ENCODE measurements around the gene DMRTC2. TPM values are rescaled to one million over a fixed set of nuclear protein-coding genes. Genes with fewer than 3 reads are reported as not detected.
A peak's percentile ranks its signal among the peaks of the same experiment; 100 is the strongest.

The DMRTC2 gene
- polyA plus RNA-seq, 1 experiment, result not detected

- DNase-seq (ENCODE audit: low read depth, low spot score), result no peak
- POLR2A ChIA-PET, result interaction anchor here (1.1 kb wide), 1 partner anchor 20 kb away, joined by 3 read pairs; no protein-coding TSS in a partner anchor
- no peak overlapping the region for H3K27ac ChIP-seq (ENCODE audit: low read depth, low read length)
- H3K4me3 ChIP-seq (ENCODE audit: low read depth, low read length), result no peak overlapping the region
- no peak for TF ChIP-seq CTCF (IDR thresholded peaks at IDR 0.05; ENCODE audit: low read depth, low read length)
- no peaks in the 10 kb centered on the region for H3K9me3 ChIP-seq (ENCODE audit: control insufficient read depth, insufficient read depth, low read length)
- CTCF ChIA-PET, result no interaction called here
- H3K27me3 ChIP-seq (ENCODE audit: control insufficient read depth, insufficient read depth, low read length), result no peaks in the 10 kb centered on the region
These were observed 47.5 kb downstream of the DMRTC2 start for GRCh38 chr19:41892173-41892902.

GRCh38 chr19:41893899-41894298, 49.1 kb downstream of the DMRTC2 start:
- Histone ChIP-seq H3K27me3 (ENCODE audit: control insufficient read depth, insufficient read depth, low read length) (no peaks in the 10 kb centered on the region), H3K4me3 (ENCODE audit: low read depth, low read length) (no peak overlapping the region), H3K27ac (ENCODE audit: low read depth, low read length) (no peak overlapping the region), H3K9me3 (ENCODE audit: control insufficient read depth, insufficient read depth, low read length) (no peaks in the 10 kb centered on the region)
- ChIA-PET POLR2A (no interaction called here), CTCF (no interaction called here)
- DNase-seq (ENCODE audit: low read depth, low spot score), result no peak
- TF ChIP-seq CTCF (IDR thresholded peaks at IDR 0.05; ENCODE audit: low read depth, low read length), result 0 out of 2 replicates have a peak, but pooled peaks have one; percentile 15

- ChIA-PET CTCF (interaction anchor here (0.7 kb wide), 1 partner anchor 548 kb away, joined by 3 read pairs; no protein-coding TSS in a partner anchor), POLR2A (no interaction called here)
- Histone ChIP-seq H3K9me3 (ENCODE audit: control insufficient read depth, insufficient read depth, low read length) (no peaks in the 10 kb centered on the region), H3K27me3 (ENCODE audit: control insufficient read depth, insufficient read depth, low read length) (no peaks in the 10 kb centered on the region), H3K27ac (ENCODE audit: low read depth, low read length) (no peak overlapping the region), H3K4me3 (ENCODE audit: low read depth, low read length) (no peak overlapping the region)
- no peak for TF ChIP-seq CTCF (IDR thresholded peaks at IDR 0.05; ENCODE audit: low read depth, low read length)
- no peak for DNase-seq (ENCODE audit: low read depth, low spot score)
These were observed 49.5 kb downstream of the DMRTC2 start for GRCh38 chr19:41894350-41894749.

DNA sequence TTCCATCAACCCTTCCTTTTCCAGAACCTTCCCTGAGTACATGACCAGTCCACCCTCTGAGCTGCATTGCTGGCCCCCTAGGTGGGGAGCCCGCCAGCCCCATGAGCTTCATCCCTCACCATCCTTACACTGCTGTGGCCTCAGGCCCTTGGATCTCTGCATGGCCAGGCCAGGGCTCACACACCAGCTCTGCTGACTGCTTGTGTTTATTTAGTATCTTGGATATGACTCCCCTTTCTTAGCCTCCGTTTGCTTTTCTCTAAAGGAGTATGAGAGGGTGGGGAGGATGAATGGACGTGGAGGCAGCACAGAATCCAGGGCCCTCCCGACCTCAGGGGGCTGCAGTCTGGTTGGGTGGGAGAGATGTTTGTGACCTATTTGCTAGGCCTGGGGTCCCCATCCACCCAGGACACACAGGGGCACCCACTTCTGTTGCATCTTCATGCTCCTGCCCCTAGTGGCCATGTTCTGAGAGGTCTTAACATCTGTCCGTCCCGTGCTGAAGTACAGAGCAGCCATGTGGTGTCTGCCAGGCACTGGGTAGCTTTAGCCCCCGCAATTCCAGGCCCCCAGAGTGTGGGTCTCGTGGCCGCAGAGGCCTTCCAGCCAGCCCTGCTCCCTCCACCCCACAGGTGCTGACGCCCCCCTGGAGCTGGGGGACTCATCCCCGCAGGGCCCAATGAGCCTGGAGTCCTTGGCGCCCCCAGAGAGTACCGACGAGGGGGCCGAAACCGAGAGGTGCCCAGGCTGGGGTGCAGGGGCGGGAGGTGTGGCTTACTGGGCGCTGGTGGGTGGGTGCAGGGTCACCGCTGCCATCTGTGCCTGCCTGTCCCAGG, 51.1 kb downstream of the DMRTC2 start:
- DNase-seq (ENCODE audit: low read depth, low spot score), result no peak
- H3K27ac ChIP-seq (ENCODE audit: low read depth, low read length), result no peak overlapping the region
- ChIA-PET POLR2A (no interaction called here), CTCF (interaction anchor here (1.5 kb wide), 1 partner anchor 10 kb away, joined by 4 read pairs; no protein-coding TSS in a partner anchor)
- H3K4me3 ChIP-seq (ENCODE audit: low read depth, low read length), result no peak overlapping the region
- H3K27me3 ChIP-seq (ENCODE audit: control insufficient read depth, insufficient read depth, low read length), result no peaks in the 10 kb centered on the region
- peak; percentile 36; the same call in 1 of the 2 replicates for TF ChIP-seq CTCF (IDR thresholded peaks at IDR 0.05; ENCODE audit: low read depth, low read length)
- H3K9me3 ChIP-seq (ENCODE audit: control insufficient read depth, insufficient read depth, low read length), result no peaks in the 10 kb centered on the region

DNA sequence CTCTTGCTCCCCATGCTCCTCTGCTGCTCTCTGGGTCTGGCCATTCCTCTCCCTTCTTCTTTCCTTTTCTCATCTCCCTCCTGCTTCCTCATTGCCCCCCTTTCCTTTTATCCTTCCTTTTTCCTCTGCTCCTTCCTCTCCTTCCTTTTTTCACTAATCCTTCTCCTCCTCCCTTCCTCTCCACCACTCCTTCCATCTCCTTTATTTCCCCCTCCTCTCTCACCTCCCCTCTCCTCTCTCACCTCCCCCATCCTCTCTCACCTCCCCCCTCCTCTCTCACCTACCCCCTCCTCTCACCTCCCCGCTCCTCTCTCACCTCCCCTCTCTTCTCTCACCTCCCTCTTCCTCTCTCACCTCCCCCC, 51.7 kb downstream of the DMRTC2 start:
- no peak for DNase-seq (ENCODE audit: low read depth, low spot score)
- Histone ChIP-seq H3K27ac (ENCODE audit: low read depth, low read length) (no peak overlapping the region), H3K9me3 (ENCODE audit: control insufficient read depth, insufficient read depth, low read length) (no peaks in the 10 kb centered on the region), H3K27me3 (ENCODE audit: control insufficient read depth, insufficient read depth, low read length) (no peaks in the 10 kb centered on the region), H3K4me3 (ENCODE audit: low read depth, low read length) (no peak overlapping the region)
- ChIA-PET CTCF (interaction anchor here (1.5 kb wide), 1 partner anchor 10 kb away, joined by 4 read pairs; no protein-coding TSS in a partner anchor), POLR2A (no interaction called here)
- TF ChIP-seq CTCF (IDR thresholded peaks at IDR 0.05; ENCODE audit: low read depth, low read length), result no peak
